ENCODE data around the gene MOCS3.

MOCS3 gene

GRCh38 chr20:50980071-50980681 lies 21.6 kb downstream of the MOCS3 start:
- Histone ChIP-seq H3K36me3 (no peaks in the 10 kb centered on the region), H3K27me3 (no peaks in the 10 kb centered on the region), H3K4me2 (no peak overlapping the region), H3K4me1 (peaks cover 8% of the 10 kb centered on the region), H4K20me1 (no peaks in the 10 kb centered on the region), H3K9ac (no peak overlapping the region), H3K4me3 (no peak overlapping the region), H3K9me3 (no peaks in the 10 kb centered on the region), H3K27ac (no peak overlapping the region)
- no peak for TF ChIP-seq Cebpa-rat (IDR thresholded peaks at IDR 0.05)

GRCh38 chr20:50980851-50981713 lies 22.5 kb downstream of the MOCS3 start:
- Histone ChIP-seq H3K27me3 (no peaks in the 10 kb centered on the region), H3K4me3 (no peak overlapping the region), H3K27ac (no peak overlapping the region), H3K9ac (no peak overlapping the region), H3K36me3 (no peaks in the 10 kb centered on the region), H3K4me2 (peak overlapping the region; percentile 30; the same call in 1 of the 2 replicates), H4K20me1 (no peaks in the 10 kb centered on the region), H3K9me3 (no peaks in the 10 kb centered on the region), H3K4me1 (peaks cover 1% of the 10 kb centered on the region)
- TF ChIP-seq Cebpa-rat (IDR thresholded peaks at IDR 0.05): no peak

GRCh38 chr20:50981714-50982048 lies 23.1 kb downstream of the MOCS3 start:
- no peaks in the 10 kb centered on the region for H3K4me1 ChIP-seq
- no peaks in the 10 kb centered on the region for H3K9me3 ChIP-seq
- H3K36me3 ChIP-seq: no peaks in the 10 kb centered on the region
- H3K4me3 ChIP-seq: no peak overlapping the region
- H3K27me3 ChIP-seq: no peaks in the 10 kb centered on the region
- H4K20me1 ChIP-seq: no peaks in the 10 kb centered on the region
- H3K27ac ChIP-seq: no peak overlapping the region
- H3K9ac ChIP-seq: no peak overlapping the region
- H3K4me2 ChIP-seq: peak overlapping the region; percentile 30; the same call in 1 of the 2 replicates
- no peak for TF ChIP-seq Cebpa-rat (IDR thresholded peaks at IDR 0.05)

GRCh38 chr20:50982363-50982762 lies 23.7 kb downstream of the MOCS3 start:
- Histone ChIP-seq H4K20me1 (no peaks in the 10 kb centered on the region), H3K9me3 (no peaks in the 10 kb centered on the region), H3K4me1 (no peaks in the 10 kb centered on the region), H3K27ac (no peak overlapping the region), H3K4me2 (no peak overlapping the region), H3K4me3 (no peak overlapping the region), H3K9ac (no peak overlapping the region), H3K36me3 (no peaks in the 10 kb centered on the region), H3K27me3 (no peaks in the 10 kb centered on the region)
- no peak for TF ChIP-seq Cebpa-rat (IDR thresholded peaks at IDR 0.05)

GRCh38 chr20:50983321-50983720 lies 24.7 kb downstream of the MOCS3 start:
- no peak overlapping the region for H3K4me2 ChIP-seq
- H3K4me1 ChIP-seq: no peaks in the 10 kb centered on the region
- no peaks in the 10 kb centered on the region for H3K9me3 ChIP-seq
- H3K4me3 ChIP-seq: no peak overlapping the region
- H3K9ac ChIP-seq: no peak overlapping the region
- H3K36me3 ChIP-seq: no peaks in the 10 kb centered on the region
- no peaks in the 10 kb centered on the region for H4K20me1 ChIP-seq
- no peaks in the 10 kb centered on the region for H3K27me3 ChIP-seq
- TF ChIP-seq Cebpa-rat (IDR thresholded peaks at IDR 0.05): no peak
- no peak overlapping the region for H3K27ac ChIP-seq

- Histone ChIP-seq H3K4me3 (no peak overlapping the region), H4K20me1 (no peaks in the 10 kb centered on the region), H3K36me3 (no peaks in the 10 kb centered on the region), H3K27me3 (no peaks in the 10 kb centered on the region), H3K27ac (no peak overlapping the region), H3K9me3 (no peaks in the 10 kb centered on the region), H3K4me1 (no peaks in the 10 kb centered on the region), H3K9ac (no peak overlapping the region), H3K4me2 (no peak overlapping the region)
- no peak for TF ChIP-seq Cebpa-rat (IDR thresholded peaks at IDR 0.05)
Measured at GRCh38 chr20:50987493-50988210, 29.0 kb downstream of the MOCS3 start.

GRCh38 chr20:50991076-50991475 lies 32.5 kb downstream of the MOCS3 start:
- Histone ChIP-seq H3K9ac (no peak overlapping the region), H3K36me3 (no peaks in the 10 kb centered on the region), H3K4me2 (no peak overlapping the region), H3K9me3 (no peaks in the 10 kb centered on the region), H4K20me1 (no peaks in the 10 kb centered on the region), H3K4me3 (no peak overlapping the region), H3K27ac (no peak overlapping the region), H3K4me1 (peaks cover 10% of the 10 kb centered on the region), H3K27me3 (no peaks in the 10 kb centered on the region)
- TF ChIP-seq Cebpa-rat (IDR thresholded peaks at IDR 0.05): no peak

GRCh38 chr20:50992336-50992732 lies 33.7 kb downstream of the MOCS3 start:
- no peak for TF ChIP-seq Cebpa-rat (IDR thresholded peaks at IDR 0.05)

GRCh38 chr20:50992733-50993457 lies 34.3 kb downstream of the MOCS3 start:
- no peaks in the 10 kb centered on the region for H4K20me1 ChIP-seq
- H3K4me3 ChIP-seq: no peak overlapping the region
- H3K27ac ChIP-seq: no peak overlapping the region
- H3K36me3 ChIP-seq: no peaks in the 10 kb centered on the region
- H3K9ac ChIP-seq: no peak overlapping the region
- H3K4me2 ChIP-seq: no peak overlapping the region
- H3K27me3 ChIP-seq: no peaks in the 10 kb centered on the region
- peaks cover 20% of the 10 kb centered on the region for H3K4me1 ChIP-seq
- no peak for TF ChIP-seq Cebpa-rat (IDR thresholded peaks at IDR 0.05)
- H3K9me3 ChIP-seq: no peaks in the 10 kb centered on the region

More at GRCh38 chr20:50992336-50992732, 33.7 kb downstream of the MOCS3 start:
- Histone ChIP-seq H3K9me3 (no peaks in the 10 kb centered on the region), H4K20me1 (no peaks in the 10 kb centered on the region), H3K4me1 (peaks cover 20% of the 10 kb centered on the region), H3K4me3 (no peak overlapping the region), H3K4me2 (no peak overlapping the region), H3K36me3 (no peaks in the 10 kb centered on the region), H3K27me3 (no peaks in the 10 kb centered on the region), H3K27ac (no peak overlapping the region), H3K9ac (no peak overlapping the region)
